Natural killer cell treated with Interleukin-12 subunit alpha and Interleukin-12 subunit beta and Interleukin-15 and Interleukin-18, amount 100 ng/mL, for 72 hours (primary cell): ENCODE results near the gene BCO1. TPM values are rescaled to one million over a fixed set of nuclear protein-coding genes. Genes with fewer than 3 reads are reported as not detected.

Experiments
- ATAC-seq, 2 donors: fragments of 150-1000 bp; cut with Tn5 transposase in 1 of 2; sonication (Bioruptor Pico), chemical (Tn5 transposase) in 1 of 2; 2 replicates each; pipeline ENCODE4 v1.10.0; 2021
- DNase-seq: peaks from one replicate; pipeline ENCODE4 v3.0.0; 2022; ENCODE audit warnings: low spot score
- H3K27ac Mint-ChIP-seq, 2 donors: 1 replicate in 1 of 2; 2 replicates in 1 of 2; pipeline ENCODE4 v1.8.0; 2022; ENCODE audit warnings: mixed read lengths in 2 of 2, mild to moderate bottlenecking in 1 of 2, moderate library complexity in 1 of 2
- H3K27me3 Mint-ChIP-seq, 2 donors: 1 replicate in 1 of 2; 2 replicates in 1 of 2; pipeline ENCODE4 v1.8.0; 2022; ENCODE audit warnings: mixed read lengths in 2 of 2
- H3K36me3 Mint-ChIP-seq: one replicate; pipeline ENCODE4 v1.8.0; 2022; ENCODE audit warnings: mixed read lengths
- H3K4me1 Mint-ChIP-seq, 2 donors: 1 replicate in 1 of 2; 2 replicates in 1 of 2; pipeline ENCODE4 v1.8.0; 2022; ENCODE audit warnings: low read depth in 2 of 2, mixed read lengths in 2 of 2, mild to moderate bottlenecking in 1 of 2
- H3K4me3 Mint-ChIP-seq: one replicate; pipeline ENCODE4 v1.8.0; 2022; ENCODE audit warnings: mixed read lengths
- H3K9me3 Mint-ChIP-seq: 2 replicates; pipeline ENCODE4 v1.8.0; 2022; ENCODE audit warnings: mixed read lengths
- total RNA-seq, 2 donors: library from RNA; stranded (reverse); gene quantifications; one replicate each; pipeline ENCODE4 v1.2.3, GENCODE V29; 2022

BCO1 gene
- total RNA-seq, 2 donors from 2014 or later: not detected

DNA sequence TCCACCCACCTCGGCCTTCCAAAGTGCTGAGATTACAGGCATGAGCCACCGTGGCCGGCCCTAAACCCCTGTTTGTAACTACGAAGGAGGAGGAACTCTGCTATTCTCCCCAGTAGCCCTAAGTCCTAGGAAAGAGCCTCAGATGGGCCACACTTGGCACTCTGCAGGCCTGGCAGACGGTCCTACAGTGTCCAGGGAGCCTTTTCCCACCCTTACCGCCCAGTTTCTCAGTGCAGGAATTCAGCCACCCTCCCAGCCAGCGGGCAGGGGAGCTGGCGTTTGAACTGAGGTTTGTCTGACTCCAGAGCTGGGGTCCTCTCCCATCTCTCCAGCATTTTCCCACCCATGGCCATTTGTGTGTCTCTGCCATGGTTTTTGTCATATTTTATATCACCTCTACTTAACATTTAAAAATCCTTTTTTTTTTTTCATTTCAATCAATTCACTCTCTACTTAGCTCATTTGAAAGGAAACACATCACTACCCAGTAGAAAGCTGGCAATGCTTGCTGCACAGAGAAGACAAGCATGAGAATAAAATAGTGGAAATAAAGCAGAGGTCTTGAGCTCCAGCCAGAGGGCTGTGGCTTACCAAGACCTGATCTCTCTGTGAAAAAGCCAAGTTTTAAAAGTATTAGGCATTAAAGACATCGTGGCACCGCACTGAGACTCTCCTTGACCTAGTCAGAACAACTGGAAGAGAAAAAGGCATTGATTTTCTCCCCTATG lies 34.9 kb downstream of the BCO1 start:
- H3K36me3 Mint-ChIP-seq: no peaks in the 10 kb centered on the region
- H3K27ac Mint-ChIP-seq: no peak overlapping the region
- H3K27me3 Mint-ChIP-seq: peaks cover 0 to 7% of the 10 kb centered on the region in 2 donors
- no peaks in the 10 kb centered on the region for H3K4me1 Mint-ChIP-seq
- H3K4me3 Mint-ChIP-seq: no peak overlapping the region
- no peaks in the 10 kb centered on the region for H3K9me3 Mint-ChIP-seq
- ATAC-seq (no peak), DNase-seq (no peak)

DNA sequence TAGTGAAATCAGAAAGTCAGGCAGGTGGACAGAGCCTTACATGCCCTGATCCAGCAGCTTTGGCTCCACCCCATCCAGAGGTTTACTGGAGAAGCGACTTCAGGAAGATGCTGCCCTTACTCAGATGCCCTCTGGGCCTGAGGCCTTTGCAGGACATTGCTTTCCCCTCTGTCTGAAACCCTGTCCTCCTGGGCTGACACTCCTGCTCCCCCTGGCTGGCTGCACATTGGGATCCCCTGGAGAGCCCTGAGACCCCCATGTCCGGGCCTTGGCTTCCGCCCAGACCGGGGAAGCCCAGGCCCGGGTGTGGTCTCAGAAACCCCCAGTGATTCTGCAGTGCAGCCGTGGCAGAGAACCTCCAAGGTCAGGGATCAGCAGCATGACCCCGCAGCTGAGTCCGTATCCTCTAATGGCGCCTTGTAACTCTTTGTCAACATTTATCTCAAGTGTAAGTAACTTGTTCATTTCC lies 36.6 kb downstream of the BCO1 start:
- Mint-ChIP-seq H3K27me3 (peaks cover 0 to 7% of the 10 kb centered on the region in 2 donors), H3K27ac (no peak overlapping the region)

DNA sequence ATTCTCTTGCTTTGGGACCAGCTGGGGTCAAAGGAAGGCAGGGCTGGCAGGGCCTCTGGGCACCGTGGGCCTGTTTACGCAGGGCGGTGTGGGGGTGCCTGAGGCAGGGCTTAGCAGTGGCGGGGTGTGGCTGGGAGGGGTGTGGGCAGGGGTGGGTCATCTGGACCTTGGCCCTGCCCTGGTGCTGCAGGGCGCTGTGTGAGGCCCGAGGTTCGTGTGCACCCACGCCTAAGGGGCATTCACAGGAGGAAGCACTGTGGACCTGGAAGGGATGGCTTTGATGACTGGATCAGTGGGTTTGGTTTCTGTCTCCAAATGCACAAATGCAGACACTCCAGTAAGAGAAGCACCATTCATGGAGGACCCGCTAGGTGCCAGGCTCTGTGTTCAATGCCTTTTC lies 37.3 kb downstream of the BCO1 start:
- no peak overlapping the region for H3K4me3 Mint-ChIP-seq
- ATAC-seq: no peak

More for the DNA sequence above, 36.6 kb downstream of the BCO1 start:
- ATAC-seq (no peak), DNase-seq (no peak)
- Mint-ChIP-seq H3K36me3 (no peaks in the 10 kb centered on the region), H3K9me3 (no peaks in the 10 kb centered on the region), H3K4me1 (no peaks in the 10 kb centered on the region), H3K4me3 (no peak overlapping the region)

DNA sequence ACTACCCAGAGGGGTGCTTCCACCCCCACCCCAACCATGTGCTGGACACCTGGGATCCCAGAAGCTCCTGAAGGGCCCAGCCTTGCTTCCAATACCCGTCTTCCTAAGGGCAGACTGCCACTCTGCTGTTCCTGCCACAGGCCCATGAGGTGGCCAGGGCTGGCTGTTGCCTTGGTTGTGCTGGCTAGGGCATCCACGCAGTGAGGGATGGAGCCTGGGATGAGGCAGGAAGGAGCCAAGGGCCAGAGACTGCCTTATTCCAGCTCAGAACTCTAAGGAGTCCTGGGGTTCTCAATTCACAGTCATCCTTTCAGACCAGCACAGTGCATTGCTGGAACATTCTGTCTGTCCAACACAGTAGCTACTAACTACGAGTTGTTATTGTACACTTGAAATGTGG lies 37.8 kb downstream of the BCO1 start:
- Mint-ChIP-seq H3K36me3 (no peaks in the 10 kb centered on the region), H3K4me3 (no peak overlapping the region), H3K4me1 (no peaks in the 10 kb centered on the region), H3K27ac (no peak overlapping the region), H3K27me3 (peaks cover 2 to 9% of the 10 kb centered on the region in 2 donors), H3K9me3 (no peaks in the 10 kb centered on the region)
- ATAC-seq (no peak), DNase-seq (no peak)

More for the DNA sequence above, 37.3 kb downstream of the BCO1 start:
- H3K4me1 Mint-ChIP-seq: no peaks in the 10 kb centered on the region
- H3K36me3 Mint-ChIP-seq: no peaks in the 10 kb centered on the region
- no peaks in the 10 kb centered on the region for H3K9me3 Mint-ChIP-seq
- DNase-seq: no peak
- no peak overlapping the region for H3K27ac Mint-ChIP-seq
- H3K27me3 Mint-ChIP-seq: peaks cover 2 to 11% of the 10 kb centered on the region in 2 donors

DNA sequence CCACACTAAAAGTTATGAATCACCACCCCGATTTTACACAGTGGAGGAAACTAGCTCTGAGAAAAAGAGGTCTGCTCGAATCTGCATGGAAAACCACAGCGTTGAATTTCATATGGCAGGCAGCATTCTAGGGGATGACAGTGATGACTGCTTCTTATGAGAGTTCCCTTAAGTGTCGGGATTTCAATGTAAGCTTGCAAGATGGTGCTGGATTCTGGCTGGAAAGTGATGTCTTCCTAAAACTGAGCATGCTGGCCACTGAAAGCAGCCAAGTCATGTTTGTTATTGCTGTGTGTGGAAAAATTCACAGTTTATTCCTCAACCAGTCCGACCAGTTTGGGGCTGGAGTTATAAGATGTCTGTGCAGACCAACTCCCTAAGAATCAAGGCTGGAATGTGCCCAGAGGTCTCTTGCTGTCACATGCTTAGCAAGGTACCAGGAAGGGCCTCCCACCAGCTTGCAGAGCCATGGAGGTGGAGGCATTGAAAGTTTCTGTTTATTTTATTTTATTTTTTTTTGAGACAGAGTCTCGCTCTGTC lies 39.1 kb downstream of the BCO1 start:
- no peak for DNase-seq
- no peak for ATAC-seq
- H3K27ac Mint-ChIP-seq: no peak overlapping the region
- no peaks in the 10 kb centered on the region for H3K9me3 Mint-ChIP-seq
- H3K4me1 Mint-ChIP-seq: no peaks in the 10 kb centered on the region
- no peaks in the 10 kb centered on the region for H3K36me3 Mint-ChIP-seq
- H3K4me3 Mint-ChIP-seq: no peak overlapping the region
- H3K27me3 Mint-ChIP-seq: peaks cover 2 to 4% of the 10 kb centered on the region in 2 donors

GRCh38 chr16:81278526-81278925 lies 40.0 kb downstream of the BCO1 start:
- Mint-ChIP-seq H3K4me1 (no peaks in the 10 kb centered on the region), H3K27ac (no peak overlapping the region), H3K27me3 (peaks cover 2 to 4% of the 10 kb centered on the region in 2 donors), H3K9me3 (no peaks in the 10 kb centered on the region), H3K36me3 (no peaks in the 10 kb centered on the region), H3K4me3 (no peak overlapping the region)
- DNase-seq: no peak
- ATAC-seq: no peak

- Mint-ChIP-seq H3K27me3 (peaks cover 2 to 4% of the 10 kb centered on the region in 2 donors), H3K36me3 (no peaks in the 10 kb centered on the region), H3K4me3 (no peak overlapping the region), H3K9me3 (no peaks in the 10 kb centered on the region), H3K4me1 (no peaks in the 10 kb centered on the region), H3K27ac (no peak overlapping the region)
- DNase-seq (no peak), ATAC-seq (no peak)
Observed at GRCh38 chr16:81279392-81279791, 40.9 kb downstream of the BCO1 start.

- no peak for DNase-seq
- Mint-ChIP-seq H3K27ac (no peak overlapping the region), H3K4me3 (no peak overlapping the region), H3K36me3 (no peaks in the 10 kb centered on the region), H3K27me3 (peaks cover 3 to 7% of the 10 kb centered on the region in 2 donors), H3K4me1 (no peaks in the 10 kb centered on the region), H3K9me3 (no peaks in the 10 kb centered on the region)
- ATAC-seq: no peak
Observed at GRCh38 chr16:81280393-81280792, 41.9 kb downstream of the BCO1 start.

- no peak for DNase-seq
- no peak overlapping the region for H3K27ac Mint-ChIP-seq
- H3K9me3 Mint-ChIP-seq: no peaks in the 10 kb centered on the region
- H3K4me1 Mint-ChIP-seq: no peaks in the 10 kb centered on the region
- peaks cover 4 to 9% of the 10 kb centered on the region in 2 donors for H3K27me3 Mint-ChIP-seq
- no peak overlapping the region for H3K4me3 Mint-ChIP-seq
- H3K36me3 Mint-ChIP-seq: no peaks in the 10 kb centered on the region
- no peak for ATAC-seq
Observed at GRCh38 chr16:81283044-81283443, 44.6 kb downstream of the BCO1 start.

GRCh38 chr16:81284995-81285600 lies 46.6 kb downstream of the BCO1 start:
- H3K4me3 Mint-ChIP-seq: no peak overlapping the region
- H3K4me1 Mint-ChIP-seq: no peaks in the 10 kb centered on the region
- H3K36me3 Mint-ChIP-seq: no peaks in the 10 kb centered on the region
- H3K9me3 Mint-ChIP-seq: no peaks in the 10 kb centered on the region
- no peak for DNase-seq
- H3K27me3 Mint-ChIP-seq: peaks cover 4 to 9% of the 10 kb centered on the region in 2 donors
- no peak overlapping the region for H3K27ac Mint-ChIP-seq
- ATAC-seq: no peak

GRCh38 chr16:81286190-81286589 lies 47.7 kb downstream of the BCO1 start:
- H3K27ac Mint-ChIP-seq: no peak overlapping the region
- ATAC-seq: no peak
- H3K9me3 Mint-ChIP-seq: no peaks in the 10 kb centered on the region
- no peak for DNase-seq
- no peaks in the 10 kb centered on the region for H3K4me1 Mint-ChIP-seq
- no peaks in the 10 kb centered on the region for H3K36me3 Mint-ChIP-seq
- H3K27me3 Mint-ChIP-seq: peaks cover 2 to 5% of the 10 kb centered on the region in 2 donors
- H3K4me3 Mint-ChIP-seq: no peak overlapping the region

DNA sequence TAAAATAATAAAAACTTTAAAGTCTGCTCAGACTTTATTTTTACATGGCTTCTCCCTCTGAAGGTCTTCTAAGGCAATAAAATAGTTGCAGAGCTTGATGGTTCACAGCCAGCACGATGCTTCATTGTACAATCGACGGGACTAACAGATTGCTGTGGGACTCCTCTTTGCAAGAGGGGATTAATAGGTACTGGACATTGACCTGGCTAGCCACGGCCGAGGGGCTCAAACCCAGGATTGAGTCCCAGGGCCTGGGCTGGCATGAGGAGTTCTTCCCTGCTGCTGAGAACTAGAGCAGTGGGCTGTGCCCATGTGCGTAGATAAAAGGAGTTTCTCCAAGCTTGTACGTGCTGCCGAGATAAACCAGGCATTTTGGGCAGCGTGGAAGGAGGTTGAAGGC lies 52.6 kb downstream of the BCO1 start:
- Mint-ChIP-seq H3K4me3 (no peak overlapping the region), H3K9me3 (no peaks in the 10 kb centered on the region)

GRCh38 chr16:81292936-81293335 lies 54.4 kb downstream of the BCO1 start:
- Mint-ChIP-seq H3K27me3 (peaks cover 12 to 18% of the 10 kb centered on the region in 2 donors), H3K4me3 (no peak overlapping the region), H3K27ac (no peak overlapping the region), H3K9me3 (no peaks in the 10 kb centered on the region), H3K36me3 (no peaks in the 10 kb centered on the region), H3K4me1 (no peaks in the 10 kb centered on the region)
- no peak for DNase-seq
- no peak for ATAC-seq

More for the DNA sequence above, 52.6 kb downstream of the BCO1 start:
- no peak for ATAC-seq
- Mint-ChIP-seq H3K36me3 (no peaks in the 10 kb centered on the region), H3K27me3 (peaks cover 12 to 14% of the 10 kb centered on the region in 2 donors), H3K4me1 (no peaks in the 10 kb centered on the region), H3K27ac (no peak overlapping the region)
- DNase-seq: no peak
